B cell (primary cell): ENCODE measurements around the gene PIGR. TPM values are rescaled to one million over a fixed set of nuclear protein-coding genes. Genes with fewer than 3 reads are reported as not detected.

ENCODE experiments used
- ATAC-seq: fragments of 200-7000 bp; cut with Tn5 transposase; one replicate; pipeline ENCODE4 v1.10.0; 2021; ENCODE audit warnings: low read depth, mild to moderate bottlenecking, moderate number of reproducible peaks, moderate library complexity
- CTCF ChIA-PET: fragments of 350-600 bp; sonication (Branson Sonifier 250); formaldehyde crosslinking; loops from one replicate; lab custom pipeline; 2021; ENCODE audit warnings: antibody characterized with exemption, inconsistent platforms; lab: Charles Lee
- POLR2A ChIA-PET: fragments of 350-600 bp; sonication (Branson Sonifier 250); formaldehyde crosslinking; loops from one replicate; lab custom pipeline; 2021; ENCODE audit warnings: antibody characterized with exemption; lab: Charles Lee
- DNase-seq: peaks from one replicate; pipeline ENCODE4 v3.0.0; 2013
- H2AFZ ChIP-seq: 2 replicates; pipeline ENCODE4 v1.6.1; 2012; ENCODE audit warnings: mild to moderate bottlenecking, low read depth, low read length; ENCODE audit not compliant: insufficient read depth, poor library complexity, severe bottlenecking
- H3K27ac ChIP-seq, 2 donors: 1 replicate in 1 of 2; 2 replicates in 1 of 2; pipeline ENCODE4 v1.5.1; 2012 to 2013; ENCODE audit warnings: low read length in 2 of 2, mild to moderate bottlenecking in 2 of 2, moderate library complexity in 1 of 2
- H3K27me3 ChIP-seq, 4 experiments: fragments of 200-600 bp in 1 of 4; sonication (generic) in 1 of 4; replicated peaks in 1 of 4; 1 replicate in 2 of 4; 2 replicates in 2 of 4; pipeline versions ENCODE4 v1.6.1 to v1.7.0; 2013 to 2016; ENCODE audit warnings: low read length in 3 of 4, mild to moderate bottlenecking in 2 of 4, mixed read lengths in 1 of 4, moderate library complexity in 1 of 4; ENCODE audit not compliant: insufficient read depth in 4 of 4, control insufficient read depth in 3 of 4; ENCODE audit errors: control extremely low read depth in 1 of 4
- H3K36me3 ChIP-seq, 2 experiments: replicated peaks in 1 of 2; 1 replicate in 1 of 2; 2 replicates in 1 of 2; pipeline versions ENCODE4 v1.6.1 to v1.7.1; 2013; ENCODE audit warnings: low read length in 1 of 2; ENCODE audit not compliant: insufficient read depth in 2 of 2, control insufficient read depth in 1 of 2; ENCODE audit errors: control extremely low read depth in 1 of 2, extremely low read depth in 1 of 2
- H3K4me1 ChIP-seq, 2 donors: fragments of 200-600 bp in 1 of 2; sonication (generic) in 1 of 2; 1 replicate in 1 of 2; 2 replicates in 1 of 2; pipeline versions ENCODE4 v1.5.1 to v1.6.1; 2013 to 2017; ENCODE audit warnings: low read length in 2 of 2; ENCODE audit not compliant: control insufficient read depth in 2 of 2, insufficient read depth in 2 of 2
- H3K4me2 ChIP-seq: replicated peaks from 2 replicates; pipeline ENCODE3; 2012; ENCODE audit warnings: mild to moderate bottlenecking, low read depth, low read length; ENCODE audit not compliant: poor library complexity, severe bottlenecking
- H3K4me3 ChIP-seq, 5 experiments: fragments of 200-600 bp in 1 of 5; sonication (generic) in 1 of 5; 1 replicate in 3 of 5; 2 replicates in 2 of 5; pipeline versions ENCODE4 v1.5.1 to v1.7.0; 2011 to 2016; ENCODE audit warnings: low read length in 4 of 5, mild to moderate bottlenecking in 4 of 5, low read depth in 2 of 5, control low read depth in 1 of 5, moderate library complexity in 1 of 5; ENCODE audit not compliant: insufficient read depth in 1 of 5; ENCODE audit errors: control extremely low read depth in 1 of 5, extremely low read depth in 1 of 5
- H3K79me2 ChIP-seq: fragments of 200-600 bp; sonication (generic); one replicate; pipeline ENCODE4 v1.6.0; 2016; ENCODE audit warnings: low read length; ENCODE audit not compliant: control insufficient read depth, insufficient read depth
- H3K9ac ChIP-seq: fragments of 200-600 bp; sonication (generic); 2 replicates; pipeline ENCODE4 v1.6.1; 2017; ENCODE audit warnings: mild to moderate bottlenecking, low read length, moderate library complexity
- H3K9me3 ChIP-seq, 3 donors: one replicate each; pipeline versions ENCODE4 v1.6.1 to v1.7.1; 2013; ENCODE audit warnings: low read length in 2 of 3; ENCODE audit not compliant: control insufficient read depth in 2 of 3, insufficient read depth in 1 of 3; ENCODE audit errors: control extremely low read depth in 1 of 3
- H4K20me1 ChIP-seq: 2 replicates; pipeline ENCODE4 v1.6.0; 2012; ENCODE audit warnings: mild to moderate bottlenecking, low read length; ENCODE audit not compliant: insufficient read depth, control insufficient read depth, poor library complexity, severe bottlenecking
- H3K27ac Mint-ChIP-seq: one replicate; pipeline ENCODE4 v1.8.0; 2021; ENCODE audit warnings: mixed read lengths
- H3K27me3 Mint-ChIP-seq: one replicate; pipeline ENCODE4 v1.8.0; 2021; ENCODE audit warnings: mixed read lengths
- H3K4me1 Mint-ChIP-seq: one replicate; pipeline ENCODE4 v1.8.0; 2021; ENCODE audit warnings: mixed read lengths
- H3K4me3 Mint-ChIP-seq: one replicate; pipeline ENCODE4 v1.8.0; 2021; ENCODE audit warnings: mixed read lengths
- H3K9me3 Mint-ChIP-seq: one replicate; pipeline ENCODE4 v1.8.0; 2022; ENCODE audit warnings: mixed read lengths; ENCODE audit not compliant: insufficient read depth
- EZH2 ChIP-seq: IDR thresholded peaks from 2 replicates; pipeline ENCODE4 v1.6.1; 2012; ENCODE audit warnings: borderline replicate concordance, low read depth, mild to moderate bottlenecking, moderate library complexity, low read length; ENCODE audit not compliant: insufficient read depth, poor library complexity, severe bottlenecking
- WGBS: methylation state at CpG from one replicate; pipeline ENCODE4 v1.1.5; 2013; ENCODE audit warnings: missing lambda C conversion rate; ENCODE audit not compliant: insufficient coverage; 5-methylcytosine and 5-hydroxymethylcytosine counted together
- intact Hi-C: fragments of 100-400 bp; cut with micrococcal nuclease; formaldehyde crosslinking; loops from one replicate; pipeline ENCODE4 v1.10.0; 2022
- polyA plus RNA-seq: library from polyadenylated mRNA; depleted of rRNA; stranded (reverse); fragments of >200 nt; gene quantifications from 2 replicates; pipeline ENCODE4 v1.2.3, GENCODE V29; 2012
- total RNA-seq, 2 donors: library from RNA; stranded (reverse); fragments of 120-200 nt in 1 of 2; gene quantifications; 1 replicate in 1 of 2; 2 replicates in 1 of 2; pipeline versions ENCODE4 v1.2.3 to v1.2.4, GENCODE V29; 2013 to 2022
- TF ChIP-seq, protein P1 (sequence below): fragments of 200-600 bp; IDR thresholded peaks from one replicate; pipeline ENCODE4 v1.8.0; 2022; ENCODE audit warnings: antibody characterized with exemption, mild to moderate bottlenecking

PIGR gene
- total and polyA plus RNA-seq, 2 donors (not counting 1 experiment from before 2014, with no cell fraction given) = 0.31 to 1.1 TPM

- intact Hi-C loops = no loop called here
- peaks cover 30% of the 10 kb centered on the region for H3K4me1 Mint-ChIP-seq
- H3K9me3 Mint-ChIP-seq = no peaks in the 10 kb centered on the region
- DNase-seq (peak; percentile 59), ATAC-seq (peak; percentile 14)
- Histone ChIP-seq H3K4me3 (no peak overlapping the region), H4K20me1 (no peaks in the 10 kb centered on the region), H3K4me1 (peaks cover 27 to 30% of the 10 kb centered on the region in 2 donors), H2AFZ (no peak overlapping the region), H3K4me2 (no peak overlapping the region), H3K36me3 (no peaks in the 10 kb centered on the region), H3K27ac (no peak overlapping the region), H3K9ac (no peak overlapping the region), H3K9me3 (no peaks in the 10 kb centered on the region), H3K79me2 (peaks cover 33% of the 10 kb centered on the region), H3K27me3 (no peaks in the 10 kb centered on the region)
- 71% methylated on average over 12 of the region's 19 CpGs for WGBS
- H3K27me3 Mint-ChIP-seq = no peaks in the 10 kb centered on the region
- POLR2A ChIA-PET = interaction anchor here (0.6 kb wide), 1 partner anchor 34 kb away, joined by 3 read pairs; no protein-coding TSS in a partner anchor
- CTCF ChIA-PET = interaction anchor here (0.9 to 14.5 kb wide), 18 partner anchors 9 to 272 kb away, joined by 3 to 723 read pairs (median 8); partner anchors contain the start of genes FCMR and PIGR
- H3K4me3 Mint-ChIP-seq = no peak overlapping the region
- no peak overlapping the region for H3K27ac Mint-ChIP-seq
- TF ChIP-seq, protein P1, sequence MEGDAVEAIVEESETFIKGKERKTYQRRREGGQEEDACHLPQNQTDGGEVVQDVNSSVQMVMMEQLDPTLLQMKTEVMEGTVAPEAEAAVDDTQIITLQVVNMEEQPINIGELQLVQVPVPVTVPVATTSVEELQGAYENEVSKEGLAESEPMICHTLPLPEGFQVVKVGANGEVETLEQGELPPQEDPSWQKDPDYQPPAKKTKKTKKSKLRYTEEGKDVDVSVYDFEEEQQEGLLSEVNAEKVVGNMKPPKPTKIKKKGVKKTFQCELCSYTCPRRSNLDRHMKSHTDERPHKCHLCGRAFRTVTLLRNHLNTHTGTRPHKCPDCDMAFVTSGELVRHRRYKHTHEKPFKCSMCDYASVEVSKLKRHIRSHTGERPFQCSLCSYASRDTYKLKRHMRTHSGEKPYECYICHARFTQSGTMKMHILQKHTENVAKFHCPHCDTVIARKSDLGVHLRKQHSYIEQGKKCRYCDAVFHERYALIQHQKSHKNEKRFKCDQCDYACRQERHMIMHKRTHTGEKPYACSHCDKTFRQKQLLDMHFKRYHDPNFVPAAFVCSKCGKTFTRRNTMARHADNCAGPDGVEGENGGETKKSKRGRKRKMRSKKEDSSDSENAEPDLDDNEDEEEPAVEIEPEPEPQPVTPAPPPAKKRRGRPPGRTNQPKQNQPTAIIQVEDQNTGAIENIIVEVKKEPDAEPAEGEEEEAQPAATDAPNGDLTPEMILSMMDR = peak; percentile 51
- no peak for TF ChIP-seq EZH2
Measured at GRCh38 chr1:206935491-206936067, 10.7 kb downstream of the PIGR start.

- peak overlapping the region; percentile 27 for H2AFZ ChIP-seq
- TF ChIP-seq, protein P1 = peak; percentile 92
- TF ChIP-seq EZH2 = no peak
- Mint-ChIP-seq H3K27me3 (no peaks in the 10 kb centered on the region), H3K27ac (peak overlapping the region; percentile 99), H3K9me3 (no peaks in the 10 kb centered on the region), H3K4me1 (peaks cover 46% of the 10 kb centered on the region), H3K4me3 (peak overlapping the region; percentile 55)
- WGBS = 4% methylated on average over 3 of the region's 8 CpGs
- ChIA-PET CTCF (interaction anchor here (0.6 to 14.5 kb wide), 40 partner anchors 8 to 438 kb away, joined by 3 to 723 read pairs (median 5); partner anchors contain the start of genes DYRK3, FCMR, IL19 and IL20), POLR2A (interaction anchor here (1.0 to 5.6 kb wide), 4 partner anchors 12 to 28 kb away, joined by 3 to 81 read pairs (median 37); partner anchors contain the start of gene FCMR)
- intact Hi-C loops = loop anchor here (1.0 to 5.0 kb wide), 9 partner anchors 10 to 207 kb away; partner anchors contain the start of genes IL20 and IL24
- peaks cover 46% of the 10 kb centered on the region for H3K79me2 ChIP-seq
- H3K4me1 ChIP-seq = peaks cover 49 to 52% of the 10 kb centered on the region in 2 donors
- ATAC-seq (peak; percentile 23), DNase-seq (peak; percentile 80)
- H3K36me3 ChIP-seq = no peaks in the 10 kb centered on the region
- no peaks in the 10 kb centered on the region for H3K27me3 ChIP-seq
- H3K9ac ChIP-seq = no peak overlapping the region
- no peaks in the 10 kb centered on the region for H4K20me1 ChIP-seq
- H3K4me3 ChIP-seq = no peak overlapping the region
- H3K9me3 ChIP-seq = no peaks in the 10 kb centered on the region
- H3K4me2 ChIP-seq = peak overlapping the region; percentile 82
- peak overlapping the region; percentile 88 to 96 for H3K27ac ChIP-seq
Measured at GRCh38 chr1:206933333-206933945, 12.8 kb downstream of the PIGR start.
